Natural killer cell (primary cell): ENCODE data around the gene DYRK3. TPM values are rescaled to one million over a fixed set of nuclear protein-coding genes. Genes with fewer than 3 reads are reported as not detected.

Experiments
- ATAC-seq, 3 donors: fragments of 150-1000 bp in 2 of 3; fragments of 200-7000 bp in 1 of 3; cut with Tn5 transposase; 1 replicate in 1 of 3; 2 replicates in 2 of 3; pipeline ENCODE4 v1.10.0; 2021; ENCODE audit warnings: mild to moderate bottlenecking in 2 of 3, moderate library complexity in 2 of 3
- DNase-seq, 2 donors: peaks; one replicate each; pipeline versions ENCODE4 v3.0.0 to v3.0.0-alpha.2; 2013 to 2021; ENCODE audit warnings: mixed read lengths in 1 of 2
- H3K27ac ChIP-seq: one replicate; pipeline ENCODE4 v1.5.1; 2013; ENCODE audit warnings: mild to moderate bottlenecking, low read length
- H3K27me3 ChIP-seq: one replicate; pipeline ENCODE4 v1.6.1; 2013; ENCODE audit warnings: low read length; ENCODE audit not compliant: control insufficient read depth, insufficient read depth
- H3K36me3 ChIP-seq: one replicate; pipeline ENCODE4 v1.6.1; 2013; ENCODE audit warnings: low read length; ENCODE audit not compliant: control insufficient read depth, insufficient read depth
- H3K4me1 ChIP-seq: one replicate; pipeline ENCODE4 v1.6.1; 2013; ENCODE audit warnings: low read length; ENCODE audit not compliant: control insufficient read depth, insufficient read depth
- H3K4me3 ChIP-seq: one replicate; pipeline ENCODE4 v1.5.1; 2013; ENCODE audit warnings: low read length
- H3K9me3 ChIP-seq: one replicate; pipeline ENCODE4 v1.6.1; 2013; ENCODE audit warnings: low read length; ENCODE audit not compliant: control insufficient read depth, insufficient read depth
- H3K27ac Mint-ChIP-seq, 2 donors: one replicate each; pipeline ENCODE4 v1.8.0; 2022; ENCODE audit warnings: mild to moderate bottlenecking in 2 of 2, mixed read lengths in 2 of 2, moderate library complexity in 1 of 2
- H3K27me3 Mint-ChIP-seq, 2 donors: one replicate each; pipeline ENCODE4 v1.8.0; 2022; ENCODE audit warnings: low read depth in 2 of 2, mixed read lengths in 2 of 2
- H3K36me3 Mint-ChIP-seq: one replicate; pipeline ENCODE4 v1.8.0; 2022; ENCODE audit warnings: mixed read lengths
- H3K4me1 Mint-ChIP-seq, 2 donors: one replicate each; pipeline ENCODE4 v1.8.0; 2022; ENCODE audit warnings: mixed read lengths in 2 of 2
- H3K4me3 Mint-ChIP-seq: one replicate; pipeline ENCODE4 v1.8.0; 2022; ENCODE audit warnings: mild to moderate bottlenecking, moderate library complexity, mixed read lengths
- H3K9me3 Mint-ChIP-seq, 2 donors: one replicate each; pipeline ENCODE4 v1.8.0; 2022; ENCODE audit warnings: mixed read lengths in 2 of 2
- WGBS: methylation state at CpG from one replicate; pipeline ENCODE4 v1.1.7; 2013; ENCODE audit warnings: missing lambda C conversion rate; ENCODE audit not compliant: insufficient coverage; 5-methylcytosine and 5-hydroxymethylcytosine counted together
- intact Hi-C: fragments of 100-400 bp; cut with micrococcal nuclease; formaldehyde crosslinking; loops from one replicate; pipeline ENCODE4 v1.14.2; 2022
- total RNA-seq, 4 donors: library from RNA; stranded (reverse); fragments of 120-200 nt in 1 of 4; gene quantifications; one replicate each; pipeline versions ENCODE4 v1.2.3 to v1.2.4, GENCODE V29; 2013 to 2022
- TF ChIP-seq, protein P1 (sequence below): fragments of 200-600 bp; IDR thresholded peaks from one replicate; pipeline ENCODE4 v1.8.0; 2022; ENCODE audit warnings: antibody characterized with exemption

DYRK3 gene
- total RNA-seq, 3 donors from 2014 or later (not counting 1 experiment from before 2014, with no cell fraction given): 0.16 to 0.66 (median 0.43) TPM

DNA sequence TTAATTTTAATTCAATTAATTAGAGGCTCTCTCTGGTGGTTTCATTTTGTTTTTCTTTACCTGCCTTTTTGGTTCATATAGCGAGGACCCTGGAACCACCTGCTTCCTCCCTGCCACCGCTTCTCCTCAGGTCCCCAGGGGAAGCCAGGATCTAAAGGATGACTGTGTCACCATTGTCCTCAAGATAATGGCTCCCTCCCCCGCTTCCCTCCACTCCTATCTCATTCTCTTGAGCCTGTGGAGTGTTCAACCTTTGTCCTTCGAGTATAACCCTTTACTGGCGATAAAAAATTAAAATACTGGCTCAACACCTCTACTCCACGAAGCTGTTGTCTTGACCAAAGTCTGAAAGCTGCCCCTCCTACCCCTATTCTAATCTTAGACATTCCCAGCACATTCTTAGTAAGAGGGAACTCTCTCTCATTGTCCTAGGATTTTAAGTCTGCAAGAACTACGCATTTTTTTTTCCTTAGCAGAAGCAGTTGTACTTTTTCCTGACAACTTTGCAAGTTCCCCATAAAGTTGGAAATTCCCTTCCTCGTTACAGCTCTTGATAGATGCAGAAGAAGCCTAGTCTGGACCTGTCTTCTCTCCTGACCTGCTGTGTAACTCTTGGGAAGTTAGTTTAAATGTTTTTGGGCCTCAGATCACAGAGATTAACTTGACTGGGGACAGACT lies 36.8 kb downstream of the DYRK3 start:
- TF ChIP-seq, protein P1, sequence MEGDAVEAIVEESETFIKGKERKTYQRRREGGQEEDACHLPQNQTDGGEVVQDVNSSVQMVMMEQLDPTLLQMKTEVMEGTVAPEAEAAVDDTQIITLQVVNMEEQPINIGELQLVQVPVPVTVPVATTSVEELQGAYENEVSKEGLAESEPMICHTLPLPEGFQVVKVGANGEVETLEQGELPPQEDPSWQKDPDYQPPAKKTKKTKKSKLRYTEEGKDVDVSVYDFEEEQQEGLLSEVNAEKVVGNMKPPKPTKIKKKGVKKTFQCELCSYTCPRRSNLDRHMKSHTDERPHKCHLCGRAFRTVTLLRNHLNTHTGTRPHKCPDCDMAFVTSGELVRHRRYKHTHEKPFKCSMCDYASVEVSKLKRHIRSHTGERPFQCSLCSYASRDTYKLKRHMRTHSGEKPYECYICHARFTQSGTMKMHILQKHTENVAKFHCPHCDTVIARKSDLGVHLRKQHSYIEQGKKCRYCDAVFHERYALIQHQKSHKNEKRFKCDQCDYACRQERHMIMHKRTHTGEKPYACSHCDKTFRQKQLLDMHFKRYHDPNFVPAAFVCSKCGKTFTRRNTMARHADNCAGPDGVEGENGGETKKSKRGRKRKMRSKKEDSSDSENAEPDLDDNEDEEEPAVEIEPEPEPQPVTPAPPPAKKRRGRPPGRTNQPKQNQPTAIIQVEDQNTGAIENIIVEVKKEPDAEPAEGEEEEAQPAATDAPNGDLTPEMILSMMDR: no peak
- intact Hi-C loops: no loop called here
- Histone ChIP-seq H3K9me3 (no peaks in the 10 kb centered on the region), H3K27ac (no peak overlapping the region), H3K36me3 (no peaks in the 10 kb centered on the region), H3K4me1 (peaks cover 14% of the 10 kb centered on the region), H3K4me3 (no peak overlapping the region), H3K27me3 (no peaks in the 10 kb centered on the region)
- ATAC-seq: no peak
- no peaks in the 10 kb centered on the region for H3K9me3 Mint-ChIP-seq
- H3K4me3 Mint-ChIP-seq: no peak overlapping the region
- H3K27ac Mint-ChIP-seq: no peak overlapping the region
- H3K4me1 Mint-ChIP-seq: peaks cover 12% of the 10 kb centered on the region in 2 donors
- whole genome bisulfite sequencing: 70% methylated on average over 8 of the region's 8 CpGs
- no peaks in the 10 kb centered on the region for H3K36me3 Mint-ChIP-seq
- peaks cover 0 to 5% of the 10 kb centered on the region in 2 donors for H3K27me3 Mint-ChIP-seq
- no peak for DNase-seq

DNA sequence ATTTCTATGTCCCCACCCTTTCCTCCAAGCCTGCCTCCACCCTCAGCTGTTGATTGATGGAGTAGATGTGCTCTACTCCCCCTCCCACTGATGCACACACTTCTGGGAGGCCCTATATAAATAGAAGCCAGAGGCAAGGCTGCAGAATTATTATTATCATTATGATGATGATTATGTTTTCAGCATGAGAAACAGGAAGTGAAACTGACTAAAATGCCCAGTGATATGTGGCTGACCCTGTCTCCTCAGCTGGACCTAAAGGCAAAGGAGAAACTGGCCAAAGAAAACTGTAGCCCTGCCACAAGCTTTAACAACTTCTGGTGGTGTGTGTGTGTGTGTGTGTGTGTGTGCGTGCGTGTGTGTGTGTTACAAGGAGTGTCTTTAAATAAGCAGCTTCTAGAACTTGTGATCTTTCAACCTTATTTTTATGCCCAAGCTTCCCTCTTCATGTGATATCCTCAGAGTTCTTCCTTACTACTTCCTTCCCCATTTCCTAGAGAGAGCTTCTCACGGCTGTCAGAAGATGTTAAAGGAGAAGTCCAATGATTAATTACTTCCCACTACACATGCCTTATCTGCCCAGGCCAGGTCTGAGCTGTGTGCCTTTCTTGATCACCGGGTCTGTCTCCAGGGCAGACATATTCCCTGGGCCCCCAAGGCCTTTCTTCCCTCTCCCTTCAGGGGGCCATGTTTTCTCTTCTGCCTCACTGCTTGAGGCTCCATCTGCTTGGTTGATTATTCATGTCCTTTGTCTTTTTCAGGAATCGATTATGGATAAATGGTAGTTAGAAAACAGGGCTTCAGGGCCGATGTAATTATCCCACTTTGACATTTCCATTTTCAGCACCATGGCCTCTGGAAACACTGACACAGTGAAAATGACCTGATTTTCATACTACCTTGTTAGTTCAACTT lies 37.8 kb downstream of the DYRK3 start:
- no peaks in the 10 kb centered on the region for H3K9me3 ChIP-seq
- peaks cover 14% of the 10 kb centered on the region for H3K4me1 ChIP-seq
- no peaks in the 10 kb centered on the region for H3K9me3 Mint-ChIP-seq
- no peak overlapping the region for H3K27ac ChIP-seq
- peaks cover 0 to 5% of the 10 kb centered on the region in 2 donors for H3K27me3 Mint-ChIP-seq
- no peak overlapping the region for H3K27ac Mint-ChIP-seq
- ATAC-seq: peak in 1 of 3 donors; percentile 44
- peaks cover 6% of the 10 kb centered on the region in 2 donors for H3K4me1 Mint-ChIP-seq
- TF ChIP-seq, protein P1: no peak
- no peak overlapping the region for H3K4me3 ChIP-seq
- H3K36me3 Mint-ChIP-seq: no peaks in the 10 kb centered on the region
- no peaks in the 10 kb centered on the region for H3K36me3 ChIP-seq
- 52% methylated on average over 4 of the region's 6 CpGs for WGBS
- no peak overlapping the region for H3K4me3 Mint-ChIP-seq
- intact Hi-C loops: no loop called here
- DNase-seq: no peak
- H3K27me3 ChIP-seq: no peaks in the 10 kb centered on the region

DNA sequence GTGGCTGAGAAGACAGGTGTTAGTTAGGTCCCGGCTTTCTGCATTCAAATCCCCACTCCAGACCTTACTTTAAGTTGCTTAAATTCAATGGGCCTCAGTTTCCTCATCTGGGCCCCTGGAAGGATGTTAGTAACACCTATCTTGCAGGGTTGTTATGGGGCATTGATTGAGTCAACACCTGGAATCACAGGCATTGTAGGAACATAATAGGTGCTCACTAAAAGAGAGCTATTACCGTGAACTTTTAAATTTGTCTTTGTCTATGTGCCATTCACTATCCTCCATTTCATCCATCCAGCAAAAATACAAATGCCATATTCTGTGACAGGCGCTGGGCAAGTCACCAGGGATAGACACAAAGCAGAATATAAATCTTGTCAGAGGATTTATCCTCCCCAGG lies 38.9 kb downstream of the DYRK3 start:
- Histone ChIP-seq H3K9me3 (no peaks in the 10 kb centered on the region), H3K27ac (no peak overlapping the region), H3K36me3 (no peaks in the 10 kb centered on the region), H3K4me1 (peaks cover 4% of the 10 kb centered on the region), H3K4me3 (no peak overlapping the region), H3K27me3 (no peaks in the 10 kb centered on the region)
- H3K27me3 Mint-ChIP-seq: peaks cover 0 to 5% of the 10 kb centered on the region in 2 donors
- TF ChIP-seq, protein P1: no peak
- no peaks in the 10 kb centered on the region for H3K9me3 Mint-ChIP-seq
- ATAC-seq (no peak), DNase-seq (no peak)
- no peak overlapping the region for H3K4me3 Mint-ChIP-seq
- WGBS: 94% methylated on average over 3 of the region's 3 CpGs
- H3K4me1 Mint-ChIP-seq: no peaks in the 10 kb centered on the region
- H3K27ac Mint-ChIP-seq: no peak overlapping the region
- no peaks in the 10 kb centered on the region for H3K36me3 Mint-ChIP-seq
- intact Hi-C loops: no loop called here
